Thyroid gland (tissue), 4 donors: ENCODE data around the gene SH3GL1.

Source experiments
- POLR2A ChIP-seq, 2 donors: fragments of 450-650 bp; IDR thresholded peaks; one replicate each; pipeline ENCODE4 v1.6.1; 2017; ENCODE audit warnings: antibody characterized with exemption in 2 of 2, mild to moderate bottlenecking in 2 of 2, moderate library complexity in 1 of 2
- TF ChIP-seq, protein P1 (sequence below), 6 experiments: fragments of 200-600 bp in 3 of 6; fragments of 450-650 bp in 3 of 6; sonication (generic) in 3 of 6; IDR thresholded peaks; one replicate each; pipeline ENCODE4 v1.5.1; 2016 to 2019; ENCODE audit warnings: antibody characterized with exemption in 6 of 6, mild to moderate bottlenecking in 2 of 6, inconsistent platforms in 1 of 6, moderate library complexity in 1 of 6

GRCh38 chr19:4402171-4403004 is 2.0 kb upstream of the SH3GL1 start, which contains the start of gene CHAF1A:
- TF ChIP-seq, protein P1, sequence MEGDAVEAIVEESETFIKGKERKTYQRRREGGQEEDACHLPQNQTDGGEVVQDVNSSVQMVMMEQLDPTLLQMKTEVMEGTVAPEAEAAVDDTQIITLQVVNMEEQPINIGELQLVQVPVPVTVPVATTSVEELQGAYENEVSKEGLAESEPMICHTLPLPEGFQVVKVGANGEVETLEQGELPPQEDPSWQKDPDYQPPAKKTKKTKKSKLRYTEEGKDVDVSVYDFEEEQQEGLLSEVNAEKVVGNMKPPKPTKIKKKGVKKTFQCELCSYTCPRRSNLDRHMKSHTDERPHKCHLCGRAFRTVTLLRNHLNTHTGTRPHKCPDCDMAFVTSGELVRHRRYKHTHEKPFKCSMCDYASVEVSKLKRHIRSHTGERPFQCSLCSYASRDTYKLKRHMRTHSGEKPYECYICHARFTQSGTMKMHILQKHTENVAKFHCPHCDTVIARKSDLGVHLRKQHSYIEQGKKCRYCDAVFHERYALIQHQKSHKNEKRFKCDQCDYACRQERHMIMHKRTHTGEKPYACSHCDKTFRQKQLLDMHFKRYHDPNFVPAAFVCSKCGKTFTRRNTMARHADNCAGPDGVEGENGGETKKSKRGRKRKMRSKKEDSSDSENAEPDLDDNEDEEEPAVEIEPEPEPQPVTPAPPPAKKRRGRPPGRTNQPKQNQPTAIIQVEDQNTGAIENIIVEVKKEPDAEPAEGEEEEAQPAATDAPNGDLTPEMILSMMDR (IDR thresholded peaks at IDR 0.05), result peak in 1 of 6 experiments; percentile 9
- TF ChIP-seq POLR2A (IDR thresholded peaks at IDR 0.05), result peak in 1 of 2 donors; percentile 77
